ENCODE measurements around the gene NR5A2.

GRCh38 chr1:200041337-200042118, 14.0 kb downstream of the NR5A2 start:
- no peak for TF ChIP-seq POLR2A (IDR thresholded peaks at IDR 0.05; ENCODE audit: extremely low read depth, insufficient read length)
- TF ChIP-seq, protein P1, sequence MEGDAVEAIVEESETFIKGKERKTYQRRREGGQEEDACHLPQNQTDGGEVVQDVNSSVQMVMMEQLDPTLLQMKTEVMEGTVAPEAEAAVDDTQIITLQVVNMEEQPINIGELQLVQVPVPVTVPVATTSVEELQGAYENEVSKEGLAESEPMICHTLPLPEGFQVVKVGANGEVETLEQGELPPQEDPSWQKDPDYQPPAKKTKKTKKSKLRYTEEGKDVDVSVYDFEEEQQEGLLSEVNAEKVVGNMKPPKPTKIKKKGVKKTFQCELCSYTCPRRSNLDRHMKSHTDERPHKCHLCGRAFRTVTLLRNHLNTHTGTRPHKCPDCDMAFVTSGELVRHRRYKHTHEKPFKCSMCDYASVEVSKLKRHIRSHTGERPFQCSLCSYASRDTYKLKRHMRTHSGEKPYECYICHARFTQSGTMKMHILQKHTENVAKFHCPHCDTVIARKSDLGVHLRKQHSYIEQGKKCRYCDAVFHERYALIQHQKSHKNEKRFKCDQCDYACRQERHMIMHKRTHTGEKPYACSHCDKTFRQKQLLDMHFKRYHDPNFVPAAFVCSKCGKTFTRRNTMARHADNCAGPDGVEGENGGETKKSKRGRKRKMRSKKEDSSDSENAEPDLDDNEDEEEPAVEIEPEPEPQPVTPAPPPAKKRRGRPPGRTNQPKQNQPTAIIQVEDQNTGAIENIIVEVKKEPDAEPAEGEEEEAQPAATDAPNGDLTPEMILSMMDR (IDR thresholded peaks at IDR 0.05; ENCODE audit: low read depth, low read length): no peak
- no peak for TF ChIP-seq MAX (IDR thresholded peaks at IDR 0.05; ENCODE audit: low read depth, low read length)

All from NB4 (cell line).